Activated B cell treated with CpG ODN at 0.5 μM for 24 hours (primary cell): ENCODE data around the gene PPL. TPM values are rescaled to one million over a fixed set of nuclear protein-coding genes. Genes with fewer than 3 reads are reported as not detected.

ENCODE experiments used
- ATAC-seq: fragments of 200-7000 bp; cut with Tn5 transposase; one replicate; pipeline ENCODE4 v1.10.0; 2021; ENCODE audit warnings: low read depth, mild to moderate bottlenecking, moderate library complexity
- CTCF ChIA-PET: fragments of 350-600 bp; sonication (Branson Sonifier 250); formaldehyde crosslinking; loops from one replicate; lab custom pipeline; 2021; ENCODE audit warnings: antibody characterized with exemption; lab: Charles Lee
- POLR2A ChIA-PET: fragments of 350-600 bp; sonication (Branson Sonifier 250); formaldehyde crosslinking; loops from one replicate; lab custom pipeline; 2021; ENCODE audit warnings: antibody characterized with exemption; lab: Charles Lee
- DNase-seq: peaks from one replicate; pipeline ENCODE4 v3.0.0; 2022
- H3K27ac Mint-ChIP-seq: one replicate; pipeline ENCODE4 v1.8.0; 2020; ENCODE audit warnings: mixed read lengths
- H3K27me3 Mint-ChIP-seq: one replicate; pipeline ENCODE4 v1.8.0; 2021; ENCODE audit warnings: mixed read lengths
- H3K36me3 Mint-ChIP-seq: one replicate; pipeline ENCODE4 v1.8.0; 2021; ENCODE audit warnings: low read depth, mixed read lengths
- H3K4me1 Mint-ChIP-seq: one replicate; pipeline ENCODE4 v1.8.0; 2021; ENCODE audit warnings: mixed read lengths
- H3K4me3 Mint-ChIP-seq: one replicate; pipeline ENCODE4 v1.8.0; 2020; ENCODE audit warnings: mild to moderate bottlenecking, mixed read lengths
- H3K9me3 Mint-ChIP-seq: one replicate; pipeline ENCODE4 v1.8.0; 2020; ENCODE audit warnings: mixed read lengths
- CTCF ChIP-seq: fragments of 200-600 bp; IDR thresholded peaks from one replicate; pipeline ENCODE4 v1.8.0; 2022; ENCODE audit warnings: antibody characterized with exemption, mild to moderate bottlenecking
- intact Hi-C: fragments of 100-400 bp; cut with micrococcal nuclease; formaldehyde crosslinking; loops from one replicate; pipeline ENCODE4 v1.15.1; 2024
- total RNA-seq: library from RNA; stranded (reverse); gene quantifications from 2 replicates; pipeline ENCODE4 v1.2.3, GENCODE V29; 2022

Gene PPL
- total RNA-seq, 1 donor from 2014 or later = 0.04 TPM

- intact Hi-C loops = no loop called here
- no peak for TF ChIP-seq CTCF
- Mint-ChIP-seq H3K4me1 (no peaks in the 10 kb centered on the region), H3K36me3 (peaks cover 92% of the 10 kb centered on the region), H3K4me3 (no peak overlapping the region), H3K27me3 (no peaks in the 10 kb centered on the region), H3K9me3 (no peaks in the 10 kb centered on the region), H3K27ac (no peak overlapping the region)
- DNase-seq (no peak), ATAC-seq (no peak)
- ChIA-PET CTCF (no interaction called here), POLR2A (no interaction called here)
These were observed 53.4 kb downstream of the PPL start for GRCh38 chr16:4883501-4883900.

GRCh38 chr16:4882633-4883285 is 54.2 kb downstream of the PPL start:
- Mint-ChIP-seq H3K27ac (no peak overlapping the region), H3K4me1 (no peaks in the 10 kb centered on the region), H3K27me3 (no peaks in the 10 kb centered on the region), H3K36me3 (peaks cover 92% of the 10 kb centered on the region), H3K4me3 (no peak overlapping the region), H3K9me3 (no peaks in the 10 kb centered on the region)
- no peak for TF ChIP-seq CTCF
- intact Hi-C loops = no loop called here
- ChIA-PET CTCF (no interaction called here), POLR2A (no interaction called here)
- DNase-seq (no peak), ATAC-seq (no peak)

- TF ChIP-seq CTCF = no peak
- peaks cover 94% of the 10 kb centered on the region for H3K36me3 Mint-ChIP-seq
- H3K4me1 Mint-ChIP-seq = no peaks in the 10 kb centered on the region
- CTCF ChIA-PET = no interaction called here
- ATAC-seq (no peak), DNase-seq (no peak)
- H3K27ac Mint-ChIP-seq = no peak overlapping the region
- H3K4me3 Mint-ChIP-seq = no peak overlapping the region
- no peaks in the 10 kb centered on the region for H3K27me3 Mint-ChIP-seq
- H3K9me3 Mint-ChIP-seq = no peaks in the 10 kb centered on the region
- POLR2A ChIA-PET = no interaction called here
- intact Hi-C loops = no loop called here
These were observed 54.8 kb downstream of the PPL start for GRCh38 chr16:4882000-4882632.

GRCh38 chr16:4880006-4880580 is 56.9 kb downstream of the PPL start:
- TF ChIP-seq CTCF = no peak
- Mint-ChIP-seq H3K27ac (no peak overlapping the region), H3K4me3 (no peak overlapping the region), H3K36me3 (peaks cover 88% of the 10 kb centered on the region), H3K27me3 (no peaks in the 10 kb centered on the region), H3K9me3 (no peaks in the 10 kb centered on the region), H3K4me1 (no peaks in the 10 kb centered on the region)
- ATAC-seq (no peak), DNase-seq (no peak)
- ChIA-PET POLR2A (no interaction called here), CTCF (no interaction called here)
- intact Hi-C loops = no loop called here

GRCh38 chr16:4879049-4879448 is 57.9 kb downstream of the PPL start:
- Mint-ChIP-seq H3K27me3 (no peaks in the 10 kb centered on the region), H3K9me3 (no peaks in the 10 kb centered on the region), H3K4me3 (no peak overlapping the region), H3K4me1 (no peaks in the 10 kb centered on the region), H3K27ac (no peak overlapping the region), H3K36me3 (peaks cover 88% of the 10 kb centered on the region)
- intact Hi-C loops = no loop called here
- ATAC-seq (no peak), DNase-seq (no peak)
- ChIA-PET CTCF (no interaction called here), POLR2A (no interaction called here)
- no peak for TF ChIP-seq CTCF
